Renal pelvis (tissue), 4 donors: ENCODE measurements around the gene ADAP1. TPM values are rescaled to one million over a fixed set of nuclear protein-coding genes. Genes with fewer than 3 reads are reported as not detected.
"Not testable (repeated sequence)": the region's sequence is repeated elsewhere in the genome, so short reads cannot be mapped to it uniquely, and the experiment has no call there.

ENCODE experiments used
- DNase-seq: peaks from one replicate; pipeline ENCODE4 v3.0.0-alpha.2; 2013
- polyA plus RNA-seq, 3 donors: library from polyadenylated mRNA; unstranded; fragments of 120-200 nt; gene quantifications; one replicate each; pipeline ENCODE4 v1.2.1, GENCODE V29; 2013; ENCODE audit not compliant: insufficient read length in 3 of 3

ADAP1 gene
- polyA plus RNA-seq, 3 donors = 13.6 to 22.9 (median 17.3) TPM

DNA sequence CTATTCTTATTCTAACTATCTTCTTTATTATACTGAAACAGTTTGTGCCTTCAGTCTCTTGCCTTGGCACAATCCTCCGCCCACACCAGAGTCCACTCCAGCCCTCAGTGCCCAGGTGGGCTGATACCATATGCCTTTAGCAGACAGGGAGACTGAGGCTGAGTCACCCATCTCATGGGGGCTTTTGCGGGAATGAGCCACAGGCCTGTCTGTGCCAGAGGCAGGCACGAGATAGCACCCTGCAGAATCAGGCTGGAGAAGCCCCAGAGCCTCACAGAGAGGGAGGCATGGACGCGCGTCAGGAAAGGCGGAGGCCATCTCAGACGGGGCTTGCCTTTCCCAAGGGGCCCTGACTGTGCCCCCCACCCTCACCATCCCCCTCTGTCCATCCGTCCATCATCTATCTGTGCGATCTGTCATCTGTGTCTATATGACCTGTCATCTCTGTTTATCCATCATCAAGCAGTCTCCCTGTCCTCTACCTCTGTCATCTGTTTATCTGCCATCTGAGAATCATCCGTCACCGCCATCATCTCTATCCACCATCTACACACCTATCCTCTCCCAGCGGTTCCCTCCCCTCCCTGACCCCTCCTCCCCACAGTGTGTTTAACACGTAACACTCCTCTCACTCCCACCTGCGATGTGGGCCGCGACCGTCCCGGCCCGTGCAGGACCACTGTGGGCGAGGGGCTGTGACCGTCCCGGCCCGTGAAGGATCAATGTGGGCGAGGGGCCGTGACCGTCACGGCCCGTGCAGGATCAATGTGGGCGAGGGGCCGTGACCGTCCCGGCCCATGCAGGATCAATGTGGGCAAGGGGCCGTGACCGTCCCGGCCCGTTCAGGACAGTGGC lies 7.3 kb upstream of the ADAP1 start:
- DNase-seq = no peak

DNA sequence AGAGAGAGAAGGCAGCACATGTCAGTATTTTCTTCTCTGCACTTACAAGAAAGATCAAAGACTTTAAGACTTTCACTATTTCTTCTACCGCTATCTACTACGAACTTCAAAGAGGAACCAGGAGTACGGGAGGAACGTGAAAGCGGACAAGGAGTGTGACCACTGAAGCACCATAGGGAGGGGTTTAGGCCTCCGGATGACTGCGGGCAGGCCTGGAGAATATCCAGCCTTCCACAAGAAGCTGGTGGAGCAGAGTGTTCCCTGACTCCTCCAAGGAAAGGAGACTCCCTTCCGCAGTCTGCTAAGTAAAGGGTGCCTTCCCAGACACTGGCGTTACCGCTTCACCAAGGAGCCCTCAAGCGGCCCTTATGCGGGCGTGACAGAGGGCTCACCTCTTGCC lies 6.5 kb upstream of the ADAP1 start:
- DNase-seq = not testable (repeated sequence)

DNA sequence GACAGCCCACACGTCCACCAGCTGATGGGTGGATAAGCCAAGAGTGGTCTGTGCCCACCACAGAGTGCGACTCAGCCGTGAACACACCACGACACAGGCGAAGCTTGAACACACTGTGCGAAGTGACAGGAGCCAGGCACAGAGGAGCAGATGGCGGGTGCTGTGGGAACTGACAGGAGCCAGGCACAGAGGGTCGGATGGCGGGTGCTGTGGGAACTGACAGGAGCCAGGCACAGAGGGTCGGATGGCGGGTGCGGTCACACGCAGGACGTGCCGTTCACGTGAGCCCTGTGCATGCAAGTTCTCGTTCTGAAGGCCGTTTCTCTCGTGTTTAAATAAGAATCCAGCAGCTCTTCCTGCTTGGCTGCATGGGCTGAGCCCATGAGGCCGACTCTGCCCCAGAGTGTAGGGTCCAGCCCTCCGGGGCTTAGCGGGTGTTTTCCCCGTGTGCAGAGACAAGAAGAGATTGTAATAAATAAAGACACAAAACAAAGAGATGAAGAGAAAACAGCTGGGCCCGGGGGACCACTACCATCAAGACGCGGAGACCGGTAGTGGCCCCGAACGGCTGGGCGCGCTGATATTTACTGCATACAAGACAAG lies 5.9 kb upstream of the ADAP1 start:
- no peak for DNase-seq

DNA sequence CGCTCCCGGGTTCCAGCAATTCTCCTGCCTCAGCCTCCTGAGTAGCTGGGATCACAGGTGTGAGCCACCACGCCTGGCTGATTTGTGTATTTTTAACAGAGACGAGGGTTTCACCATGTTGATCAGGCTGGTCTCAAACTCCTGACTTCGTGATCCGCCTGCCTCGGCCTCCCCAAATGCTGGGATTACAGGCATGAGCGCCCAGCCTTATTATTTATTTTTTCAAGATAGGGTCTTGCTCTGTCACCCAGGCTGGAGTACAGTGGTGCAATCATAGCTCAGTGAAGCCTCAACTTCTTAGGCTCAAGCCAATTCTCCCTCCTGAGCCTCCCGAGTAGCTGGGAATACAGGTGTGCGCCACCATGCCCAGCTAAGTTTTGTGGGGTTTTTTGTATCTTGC lies 5.3 kb upstream of the ADAP1 start:
- not testable (repeated sequence) for DNase-seq

DNA sequence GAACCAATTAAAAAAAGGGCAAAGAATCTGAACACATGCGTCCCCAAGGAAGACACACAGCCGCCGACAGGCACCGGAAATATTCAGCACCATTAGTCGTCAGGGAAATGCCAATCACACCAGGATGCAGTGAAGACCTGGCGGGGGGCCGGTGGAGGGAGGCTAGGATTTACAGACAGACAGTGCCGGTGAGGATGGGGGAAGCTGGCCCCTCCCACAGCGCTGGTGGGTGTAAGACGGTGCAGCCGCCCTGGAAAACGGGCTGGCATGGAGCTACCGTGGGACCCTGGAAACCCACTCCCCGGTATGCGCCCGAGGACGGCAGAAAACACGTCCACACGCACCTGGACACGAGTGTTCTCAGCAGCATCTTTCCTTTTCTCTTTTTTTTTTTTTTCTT lies 4.8 kb upstream of the ADAP1 start:
- DNase-seq = no peak

DNA sequence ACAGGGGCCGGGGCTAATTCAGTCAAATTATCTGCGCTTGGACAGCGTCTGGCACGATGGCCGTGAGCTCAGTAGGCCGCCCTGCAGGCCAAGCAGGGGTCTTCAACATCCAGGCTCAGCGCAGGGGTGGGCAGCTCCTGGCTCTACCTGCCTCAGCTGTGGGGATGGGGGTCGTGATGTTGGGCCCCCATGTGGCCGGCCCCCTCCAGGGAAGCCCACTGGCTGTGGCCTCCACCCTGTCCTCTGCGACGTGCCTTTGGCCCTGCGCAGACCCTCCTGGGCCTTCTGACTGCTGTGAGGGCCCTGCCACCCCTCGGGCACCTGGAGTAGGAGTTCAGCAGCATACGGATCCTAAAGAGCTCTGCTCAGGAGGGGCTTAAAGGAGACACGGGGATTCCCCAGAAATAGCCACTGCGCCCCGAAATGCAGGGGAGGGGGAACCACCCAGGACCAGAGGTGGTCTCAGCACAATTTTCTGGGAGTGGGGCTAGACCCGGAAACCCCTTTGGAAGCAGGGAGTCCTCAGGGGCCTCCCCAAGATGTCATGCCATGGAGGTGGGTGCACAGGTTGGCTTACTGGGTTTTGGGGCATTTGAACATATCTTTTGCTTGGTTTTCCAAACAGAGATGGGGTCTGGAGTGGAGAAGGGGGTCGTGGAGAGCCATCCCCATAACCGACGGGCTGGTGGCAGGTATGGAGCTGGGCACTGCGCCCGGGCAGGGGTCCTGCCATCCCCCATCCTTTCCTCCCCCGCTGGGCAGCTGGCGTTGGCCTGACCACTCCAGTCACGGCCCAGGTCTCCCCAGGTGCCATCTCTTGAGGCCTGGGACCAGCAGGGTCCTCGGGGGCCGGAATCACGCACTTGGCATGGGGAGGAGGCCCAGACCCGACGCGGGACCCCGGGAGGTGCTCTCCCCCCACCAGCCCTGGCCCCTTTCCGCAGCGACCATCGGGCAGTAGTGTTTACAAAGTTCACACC lies 4.0 kb upstream of the ADAP1 start:
- no peak for DNase-seq

DNA sequence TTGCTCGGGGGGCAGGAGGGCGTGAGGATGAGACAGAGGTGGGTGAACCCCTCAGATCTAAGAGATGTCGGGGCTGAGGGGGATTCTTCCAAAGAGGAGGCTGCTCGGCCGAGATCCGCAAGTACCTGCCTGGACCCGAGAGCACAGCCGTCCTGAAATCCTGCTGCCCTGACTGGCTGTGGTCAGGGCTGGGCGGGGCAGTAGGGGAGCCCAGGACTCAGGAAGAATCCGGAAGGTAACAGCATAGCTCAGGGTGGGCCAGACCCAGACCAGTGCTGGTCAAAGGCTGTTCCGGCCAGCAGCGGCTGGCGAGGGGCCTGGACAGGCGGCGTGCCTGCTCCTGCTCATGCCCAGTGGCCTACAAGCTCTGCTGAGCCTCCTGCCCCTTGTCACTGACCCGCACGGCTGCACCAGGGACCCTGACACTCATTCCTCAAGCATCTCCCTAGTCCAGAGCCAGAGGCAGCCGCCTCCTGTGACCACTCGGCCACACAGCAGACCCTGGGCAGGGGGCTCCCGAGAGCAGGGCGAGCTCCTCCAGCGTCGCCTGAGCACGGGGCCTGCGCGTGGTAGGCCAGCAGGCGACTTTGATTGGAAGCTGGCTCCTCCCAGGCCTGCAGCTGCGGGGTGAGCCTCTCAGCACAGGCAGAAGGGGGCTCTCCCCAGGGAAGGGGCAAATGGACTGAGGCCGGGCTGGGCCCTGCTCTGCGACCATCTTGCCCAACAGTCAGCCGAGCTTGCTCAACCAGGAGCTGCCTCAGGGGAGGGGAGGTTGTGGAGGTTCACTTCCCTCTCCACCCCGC lies 3.1 kb upstream of the ADAP1 start:
- DNase-seq = no peak

DNA sequence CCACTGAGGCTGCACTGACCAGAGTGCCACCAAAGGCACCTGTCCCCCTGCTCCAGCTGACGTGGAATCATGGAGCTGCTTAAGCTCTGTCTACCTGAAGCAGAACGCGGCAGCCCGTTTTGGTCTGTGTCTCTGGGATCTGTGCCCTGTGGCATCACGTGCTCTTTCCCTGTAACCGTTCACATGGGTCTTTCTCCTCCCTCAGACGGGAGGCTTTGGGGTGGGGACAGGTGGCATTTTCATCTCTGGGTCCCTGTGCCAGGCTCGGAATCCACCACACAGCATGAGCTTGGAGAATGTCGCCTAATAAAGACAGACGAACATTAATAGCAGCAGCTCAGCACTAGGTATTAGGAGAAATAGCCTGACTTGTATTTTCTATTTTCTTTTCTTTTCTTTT lies 1.6 kb upstream of the ADAP1 start:
- no peak for DNase-seq

DNA sequence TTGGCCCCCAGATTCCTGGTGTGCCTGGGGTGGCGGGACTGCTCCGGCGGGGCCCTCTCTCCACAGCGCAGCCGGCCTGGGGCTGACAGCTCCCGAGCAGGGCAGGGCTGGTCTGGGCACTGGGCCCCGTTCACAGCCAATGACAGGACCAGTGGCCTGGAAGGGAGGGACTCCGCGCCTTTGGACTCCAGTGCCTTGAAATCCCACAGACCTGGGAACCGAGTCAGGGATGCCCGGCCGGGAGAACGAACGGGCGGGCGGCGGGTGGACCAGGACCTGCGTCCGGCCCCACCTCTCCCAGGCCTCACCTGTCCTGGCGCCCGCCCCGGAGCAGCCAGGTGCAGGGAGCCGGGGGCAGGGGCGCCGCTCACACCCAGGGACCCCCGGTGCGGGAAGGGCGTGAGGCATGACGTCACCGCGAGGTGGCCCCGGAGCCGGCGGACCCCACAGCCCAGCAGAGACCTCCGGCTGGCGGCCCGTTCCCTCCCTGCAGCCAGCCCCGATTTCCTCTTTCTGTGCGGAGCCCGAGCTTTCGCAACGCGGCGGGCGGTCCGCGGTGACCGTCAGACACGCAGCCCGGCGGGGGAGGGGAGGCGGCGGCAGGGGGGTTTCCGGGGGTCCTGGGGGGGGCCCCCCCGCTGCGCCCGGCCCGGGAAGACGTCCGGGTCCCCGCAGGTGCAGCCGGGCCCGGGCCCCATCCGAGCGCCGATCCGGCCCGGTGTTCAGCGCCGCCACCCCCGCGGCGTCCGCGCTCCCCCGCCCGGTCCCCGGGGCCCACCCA lies 743 bp downstream of the ADAP1 start:
- DNase-seq = no peak

DNA sequence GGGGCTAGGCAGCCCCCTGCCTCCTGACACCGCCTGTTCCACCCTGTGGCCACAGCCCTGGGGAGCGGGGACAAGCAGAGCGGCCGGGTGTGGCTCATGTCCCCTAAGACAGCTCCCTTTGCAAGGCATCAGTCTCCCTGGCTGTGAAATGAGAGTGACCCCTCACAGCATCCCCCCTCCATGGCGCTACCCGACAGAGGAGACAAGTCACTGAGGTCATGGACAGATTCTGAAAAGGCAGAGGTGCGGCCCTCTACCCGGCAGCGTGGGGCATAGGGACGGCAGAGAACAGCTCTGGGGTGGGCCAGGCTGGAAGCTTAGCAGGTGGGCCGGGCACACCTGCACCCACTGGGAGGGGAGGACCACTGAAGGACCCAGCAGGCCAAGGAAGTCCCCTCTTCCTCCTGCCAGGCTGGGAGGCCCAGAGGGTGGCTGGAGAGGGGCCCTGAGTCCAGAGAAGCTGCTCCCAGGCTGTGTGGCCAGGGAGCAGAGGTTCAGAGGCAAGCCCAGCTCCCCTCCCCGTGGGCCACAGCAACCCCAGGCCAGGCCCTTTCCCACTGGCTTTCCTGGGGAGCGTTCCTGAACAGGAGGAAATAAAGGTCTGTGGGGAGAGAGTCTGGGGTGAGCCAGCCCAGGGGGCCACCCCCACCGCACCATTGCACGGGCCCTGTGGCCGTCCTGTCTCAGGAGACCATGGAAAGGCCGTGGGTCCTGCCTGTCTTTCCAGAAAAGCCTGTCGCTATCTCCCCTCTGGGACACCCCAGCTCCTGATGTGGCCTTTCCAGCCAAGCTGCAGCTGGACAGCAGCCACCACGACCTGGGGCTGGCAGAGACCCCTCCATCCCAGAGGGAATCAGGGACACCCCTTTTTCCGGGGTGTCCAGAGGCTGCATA lies 1.7 kb downstream of the ADAP1 start:
- DNase-seq = no peak

DNA sequence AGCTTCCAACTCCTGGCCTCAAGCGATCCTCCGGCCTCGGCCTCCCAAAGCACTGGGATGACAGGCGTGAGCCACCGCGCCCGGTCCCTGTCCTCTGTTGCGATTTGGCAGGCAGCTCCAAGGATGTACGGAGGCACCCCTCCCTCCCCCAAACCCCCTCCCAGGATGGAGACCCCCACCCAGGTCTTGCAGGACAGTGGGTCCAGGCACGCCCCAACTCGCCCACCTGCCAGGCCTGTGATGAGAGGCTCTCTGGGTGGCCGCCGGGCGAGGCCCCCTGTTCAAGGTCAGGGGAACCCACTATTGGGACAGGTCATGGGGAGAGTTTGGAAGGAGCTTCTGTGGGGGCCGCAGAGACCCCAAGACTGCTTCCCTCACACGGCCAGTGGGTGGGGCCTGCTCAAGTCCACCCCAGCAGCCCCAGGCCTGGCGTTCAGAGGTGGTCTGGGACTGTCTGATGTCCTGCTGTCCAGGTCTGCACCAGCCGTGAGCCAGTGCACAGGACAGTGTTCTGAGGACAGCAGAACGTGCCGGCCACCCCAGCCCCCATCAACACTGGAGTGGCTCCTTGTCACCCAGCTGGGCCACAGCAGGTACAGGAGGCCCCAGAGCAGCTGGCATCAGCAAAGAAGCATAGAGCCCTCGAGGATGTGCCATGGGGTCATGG lies 2.5 kb downstream of the ADAP1 start:
- no peak for DNase-seq

DNA sequence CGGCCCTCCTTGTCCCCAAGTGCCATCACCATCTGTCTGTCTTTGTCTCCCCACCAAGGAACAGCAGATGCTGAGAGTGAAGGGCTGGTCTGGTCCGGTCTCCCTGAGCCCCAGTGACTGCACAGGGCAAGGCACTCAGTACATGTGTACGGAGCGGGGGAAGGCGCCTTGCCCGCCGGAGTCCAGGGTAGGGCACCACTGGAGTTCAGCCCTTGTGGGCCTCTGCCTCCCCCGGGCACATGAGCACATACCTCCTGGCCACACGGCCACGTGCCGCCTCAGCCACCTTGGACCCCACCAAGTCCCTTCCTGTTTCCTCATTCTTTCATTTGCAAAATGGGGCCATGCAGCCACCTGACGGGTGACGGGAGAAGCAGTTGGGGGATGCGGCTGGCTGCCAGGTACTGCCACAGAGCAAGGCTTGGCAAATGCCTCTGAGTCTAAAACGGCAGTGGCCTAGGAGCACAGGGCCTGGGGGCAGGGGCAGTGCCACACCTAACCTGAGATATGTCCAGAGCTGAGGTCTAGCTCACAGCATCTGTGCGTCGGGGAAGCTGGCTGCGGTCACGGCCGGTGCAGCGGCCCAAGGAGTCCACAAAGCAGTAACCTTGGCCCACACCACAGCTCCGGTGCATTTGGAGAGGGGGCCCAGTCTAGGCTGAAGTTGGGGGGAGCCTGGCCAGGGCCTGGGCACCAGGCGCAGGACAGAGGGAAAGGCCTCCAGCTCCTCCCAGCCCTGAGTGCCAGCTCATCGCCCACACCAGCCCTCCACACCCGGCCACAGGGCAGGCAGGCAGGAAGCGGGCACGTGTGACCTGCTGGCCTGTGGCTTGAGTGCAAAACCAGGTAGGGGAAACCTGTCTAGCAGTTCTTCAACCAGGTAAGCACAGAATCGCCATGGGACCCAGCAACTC lies 5.2 kb downstream of the ADAP1 start:
- DNase-seq = no peak

DNA sequence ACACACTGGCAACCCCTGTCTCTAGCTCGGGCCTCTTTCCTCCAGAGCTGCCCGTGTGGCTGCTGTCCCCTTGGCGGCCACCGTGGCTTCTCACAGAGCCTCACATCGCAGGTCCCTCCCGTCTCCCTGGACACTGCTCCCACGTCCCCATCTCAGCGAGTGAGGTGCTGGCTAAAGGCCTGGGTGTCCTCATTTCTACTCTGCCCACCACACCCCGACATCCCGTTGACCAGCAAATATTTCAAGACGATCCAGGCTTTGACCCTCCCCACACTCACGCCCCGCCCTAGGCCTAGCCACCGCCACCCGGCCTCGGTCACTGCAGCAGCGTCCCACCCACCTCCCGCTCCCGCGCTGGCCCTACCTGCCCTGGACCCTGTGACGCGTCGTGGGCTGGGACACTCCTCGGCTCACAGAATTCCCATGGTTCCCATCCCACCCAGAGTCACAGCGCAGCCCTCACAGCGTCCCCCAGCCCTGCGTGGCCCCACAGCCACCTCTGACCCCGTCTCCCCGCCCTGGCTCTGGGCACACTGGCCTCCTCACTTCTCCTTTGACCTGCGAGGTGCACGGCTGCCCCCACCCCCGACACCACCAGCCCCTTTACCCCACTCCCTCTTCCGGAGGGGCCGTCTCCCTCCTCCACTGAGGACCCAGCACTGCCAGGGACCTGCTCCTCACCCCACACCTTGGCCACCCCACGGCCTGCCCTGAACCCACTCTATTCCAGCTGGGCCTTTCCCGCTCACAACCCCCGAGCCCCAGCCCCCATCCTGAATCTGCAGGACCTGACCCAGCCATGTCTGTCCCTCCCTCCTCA lies 6.9 kb downstream of the ADAP1 start:
- no peak for DNase-seq

DNA sequence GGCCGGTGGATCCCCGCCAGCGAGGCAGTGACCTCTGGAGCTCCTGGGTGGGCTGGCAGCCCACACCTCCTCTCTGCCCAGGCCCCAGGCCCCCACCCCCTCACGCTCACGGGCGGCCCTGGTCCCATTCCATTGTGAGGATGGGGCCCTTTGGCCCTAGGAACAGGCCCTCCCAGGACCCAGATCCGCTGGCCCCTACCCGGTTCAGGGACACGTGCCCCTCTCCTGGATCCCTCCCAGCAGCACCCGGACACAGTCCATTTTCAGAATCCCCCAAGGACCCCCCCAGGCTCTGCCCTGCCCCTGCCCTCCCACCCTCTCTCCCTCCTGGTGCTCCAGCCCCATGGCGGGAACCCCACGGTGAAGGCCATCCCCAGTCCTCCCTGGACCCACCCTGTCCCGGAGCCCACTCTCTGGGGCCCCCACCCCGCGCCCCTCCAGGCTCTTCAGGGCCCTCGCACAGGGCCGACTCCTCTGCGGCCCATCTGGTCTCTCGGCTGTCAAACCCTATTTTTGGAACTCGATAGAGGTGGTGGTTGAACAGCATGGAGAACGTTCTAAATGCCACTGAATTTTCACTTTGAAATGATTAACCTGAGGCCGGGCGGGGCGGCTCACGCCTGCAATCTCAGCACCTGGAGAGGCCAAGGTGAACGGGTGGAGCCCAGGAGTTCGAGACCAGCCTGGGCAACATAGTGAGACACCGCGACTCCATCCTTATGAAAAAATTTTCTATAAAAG lies 8.1 kb downstream of the ADAP1 start:
- no peak for DNase-seq

DNA sequence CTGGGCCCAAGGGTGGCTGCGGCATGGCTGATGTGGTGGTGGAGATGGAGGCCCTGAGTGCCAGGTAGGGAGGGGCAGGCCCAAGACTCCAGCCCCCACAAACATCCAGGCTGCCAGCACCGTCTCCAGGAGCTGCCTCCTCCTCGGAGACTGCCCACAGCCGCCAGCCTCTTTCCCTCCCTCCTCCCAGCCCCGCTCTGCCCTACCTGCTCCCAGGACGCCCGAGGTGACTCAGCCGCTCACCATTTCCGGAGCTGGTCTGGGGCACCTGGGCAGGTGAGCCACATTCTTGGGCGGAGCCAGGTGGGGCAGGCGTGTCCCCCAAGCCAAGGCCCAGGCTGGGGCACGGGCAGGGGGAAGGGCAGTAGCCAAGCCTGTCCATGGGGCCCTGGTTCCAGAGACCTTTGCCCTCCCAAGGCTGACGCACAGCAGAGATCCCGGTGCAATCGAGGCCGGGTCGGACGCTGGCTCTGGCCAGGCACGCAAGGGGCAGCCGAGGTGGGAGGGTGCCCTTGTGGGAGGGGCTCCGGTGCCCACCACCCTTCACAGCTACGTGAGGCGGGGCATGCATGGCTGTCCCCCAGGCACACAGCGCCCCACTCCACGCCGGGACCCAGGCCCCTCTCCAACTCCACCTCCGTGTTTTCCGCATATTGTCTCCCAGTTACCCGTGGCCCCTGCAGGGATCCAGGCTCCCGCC lies 8.8 kb downstream of the ADAP1 start:
- peak; percentile 67 for DNase-seq

DNA sequence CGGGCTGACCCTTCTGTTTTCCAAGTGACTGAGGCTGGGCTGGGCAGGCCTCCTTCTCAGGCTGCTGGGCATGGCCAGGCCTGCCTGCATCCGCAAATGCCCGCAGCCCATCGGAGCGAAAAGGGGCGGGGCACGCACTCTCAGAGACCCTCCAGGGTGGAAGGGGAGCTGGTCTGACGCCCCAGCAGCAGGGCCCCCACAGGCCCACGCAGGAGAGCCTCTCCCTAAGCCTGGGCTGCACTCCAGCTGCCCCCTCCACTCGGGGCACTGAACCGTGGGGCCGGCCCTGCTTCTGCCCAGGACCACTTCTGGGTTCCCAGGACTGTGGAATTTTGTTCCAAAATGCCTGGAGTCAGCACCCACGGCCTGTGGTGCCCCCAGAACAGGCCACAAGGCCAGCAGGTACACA lies 9.3 kb downstream of the ADAP1 start:
- peak; percentile 68 for DNase-seq
